Measurements from ENCODE around the gene CHKB.

- no peak for TF ChIP-seq PAX5 (IDR thresholded peaks at IDR 0.05; ENCODE audit: borderline replicate concordance, low read depth, low read length)
- TF ChIP-seq EP300 (IDR thresholded peaks at IDR 0.05; ENCODE audit: borderline replicate concordance in 1 of 2, control insufficient read depth in 1 of 2, low read depth in 2 of 2, low read length in 2 of 2): no peak
- TF ChIP-seq CREB1 (IDR thresholded peaks at IDR 0.05; ENCODE audit: low read depth): no peak
- no peak for TF ChIP-seq HDAC6 (IDR thresholded peaks at IDR 0.05; ENCODE audit: unreplicated experiment)
- TF ChIP-seq POLR2A (IDR thresholded peaks at IDR 0.05; ENCODE audit: low read depth, low read length): no peak
- no peak for TF ChIP-seq CHD2 (IDR thresholded peaks at IDR 0.05; ENCODE audit: borderline replicate concordance, low read depth, low read length)
- TF ChIP-seq CTCF (IDR thresholded peaks at IDR 0.05 in 2 of 3, conservative IDR thresholded peaks at IDR 0.05 in 1 of 3; ENCODE audit: control insufficient read depth in 2 of 3, extremely low read depth in 1 of 3, insufficient read depth in 1 of 3, low read depth in 3 of 3, low read length in 3 of 3): no peak
- no peak for TF ChIP-seq ZNF384 (IDR thresholded peaks at IDR 0.05; ENCODE audit: borderline replicate concordance, low read depth, low read length)
- TF ChIP-seq MTA3 (IDR thresholded peaks at IDR 0.05; ENCODE audit: borderline replicate concordance, low read length): no peak
- TF ChIP-seq BHLHE40 (IDR thresholded peaks at IDR 0.05; ENCODE audit: borderline replicate concordance in 1 of 2, low read depth in 2 of 2, low read length in 1 of 2): no peak
- no peak for TF ChIP-seq MAX (IDR thresholded peaks at IDR 0.05; ENCODE audit: low read depth, low read length)
- TF ChIP-seq RAD21 (IDR thresholded peaks at IDR 0.05; ENCODE audit: insufficient read depth, low read depth, low read length): no peak
- TF ChIP-seq NFYA (IDR thresholded peaks at IDR 0.05; ENCODE audit: borderline replicate concordance, low read depth, low read length): no peak
These were observed 13.6 kb downstream of the CHKB start for GRCh38 chr22:50569041-50569459.

Data from GM12878 (cell line).